HG03139 (cell line): ENCODE measurements around the gene GNAL.
"Not testable (repeated sequence)": the region's sequence is repeated elsewhere in the genome, so short reads cannot be mapped to it uniquely, and the experiment has no call there.

ENCODE experiments used
- ATAC-seq: cut with Tn5 transposase; IDR thresholded peaks from one replicate; pipeline ENCODE4 v1.9.1; 2021; ENCODE audit not compliant: unreplicated experiment

The GNAL gene

DNA sequence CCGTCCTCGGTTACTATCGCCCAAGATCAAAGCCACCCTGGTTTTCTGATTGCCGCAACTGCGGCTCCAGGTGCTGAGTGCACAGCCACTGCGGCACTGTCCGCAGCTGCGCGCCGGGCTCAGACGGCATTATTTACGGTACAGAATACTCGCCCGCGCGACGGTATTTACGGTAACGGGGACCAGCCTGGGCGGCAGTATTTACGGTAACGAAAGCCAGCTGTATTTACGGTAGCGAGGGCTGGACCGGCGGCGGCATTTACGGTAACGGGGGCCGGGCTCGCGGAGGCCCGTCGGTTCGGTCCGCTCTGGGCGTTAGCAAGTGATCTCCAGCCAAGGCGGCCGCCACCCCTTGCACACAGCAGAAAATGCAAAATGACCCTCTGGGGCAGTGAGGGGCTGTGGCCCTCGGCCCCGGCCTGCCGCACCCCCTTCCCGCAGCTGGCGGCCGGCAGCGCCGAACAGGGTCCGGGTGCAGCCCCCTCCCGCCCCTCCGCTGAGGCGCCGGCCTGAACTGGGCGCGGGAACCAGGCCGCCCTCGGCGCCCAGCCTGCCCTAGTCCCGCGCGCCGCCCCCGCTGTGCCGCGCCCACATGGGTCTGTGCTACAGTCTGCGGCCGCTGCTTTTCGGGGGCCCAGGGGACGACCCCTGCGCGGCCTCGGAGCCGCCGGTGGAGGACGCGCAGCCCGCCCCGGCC, at the start of gene GNAL:
GNAL (plus strand) TSS at position 293 of the 697 bp plus-strand sequence; CDS start at position 593, 300 bp downstream.
- ATAC-seq: peak; percentile 63

DNA sequence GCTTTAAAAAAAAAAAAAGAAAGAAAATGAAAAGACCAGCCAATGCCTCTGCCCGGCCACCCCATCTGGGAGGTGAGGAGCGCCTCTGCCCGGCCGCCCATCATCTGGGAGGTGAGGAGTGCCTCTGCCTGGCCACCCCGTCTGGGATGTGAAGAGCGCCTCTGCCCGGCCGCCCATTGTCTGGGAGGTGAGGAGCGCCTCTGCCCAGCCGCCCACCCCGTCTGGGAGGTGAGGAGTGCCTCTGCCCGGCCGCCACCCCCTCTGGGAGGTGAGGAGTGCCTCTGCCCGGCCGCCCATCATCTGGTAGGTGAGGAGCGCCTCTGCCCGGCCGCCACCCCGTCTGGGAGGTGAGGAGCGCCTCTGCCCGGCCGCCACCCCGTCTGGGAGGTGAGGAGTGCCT, 41.8 kb upstream of the GNAL start:
- ATAC-seq: not testable (repeated sequence)

DNA sequence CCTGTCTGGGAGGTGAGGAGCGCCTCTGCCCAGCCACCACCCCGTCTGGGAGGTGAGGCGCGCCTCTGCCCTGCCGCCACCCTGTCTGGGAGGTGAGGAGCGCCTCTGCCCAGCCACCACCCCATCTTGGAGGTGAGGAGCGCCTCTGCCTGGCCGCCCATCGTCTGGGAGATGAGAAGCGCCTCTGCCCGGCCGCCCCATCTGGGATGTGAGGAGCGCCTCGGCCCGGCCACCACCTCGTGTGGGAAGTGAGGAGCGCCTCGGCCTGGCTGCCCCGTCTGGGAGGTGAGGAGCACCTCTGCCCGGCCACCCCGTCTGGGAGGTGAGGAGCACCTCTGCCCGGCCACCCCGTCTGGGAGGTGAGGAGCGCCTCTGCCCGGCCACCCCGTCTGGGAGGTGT, 41.3 kb upstream of the GNAL start:
- not testable (repeated sequence) for ATAC-seq

DNA sequence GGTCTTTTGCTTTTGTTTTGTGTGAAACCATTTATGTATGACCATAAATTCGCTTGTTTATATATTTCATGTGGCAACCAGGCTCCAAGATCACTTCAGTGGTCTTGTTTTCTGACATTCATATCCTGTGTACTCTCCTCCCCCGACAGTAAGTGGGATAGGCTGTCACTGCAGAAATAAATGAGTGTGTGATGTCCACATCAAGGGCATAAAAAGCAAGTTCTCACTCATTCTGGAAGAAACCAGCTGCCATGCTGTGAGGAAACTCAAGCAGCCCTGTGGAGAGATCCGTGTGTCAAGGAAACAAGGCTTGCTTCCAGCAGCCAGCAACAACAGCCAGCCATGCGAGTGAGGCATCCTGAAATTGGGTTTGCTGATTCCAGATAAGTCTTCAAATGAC, 39.2 kb upstream of the GNAL start:
- ATAC-seq: no peak

DNA sequence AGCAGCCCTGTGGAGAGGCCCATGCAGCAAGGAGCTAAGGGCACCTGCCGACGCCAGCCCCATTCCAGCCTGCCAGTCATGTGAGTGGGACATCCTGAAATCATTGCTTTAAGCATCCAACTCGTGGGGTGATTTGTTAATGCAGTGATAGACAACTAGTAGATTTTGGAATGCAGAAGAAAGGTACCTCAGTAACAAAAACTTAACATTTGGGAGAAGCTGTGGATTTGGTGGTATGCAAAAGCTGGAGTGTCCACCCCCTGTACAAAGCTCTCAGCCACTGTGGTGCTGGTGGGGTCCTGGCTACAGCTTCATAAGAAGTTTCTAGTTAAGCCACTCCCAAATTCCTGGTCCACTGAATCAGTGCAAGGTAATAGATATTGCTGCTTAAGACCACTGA, 37.2 kb upstream of the GNAL start:
- ATAC-seq: no peak

DNA sequence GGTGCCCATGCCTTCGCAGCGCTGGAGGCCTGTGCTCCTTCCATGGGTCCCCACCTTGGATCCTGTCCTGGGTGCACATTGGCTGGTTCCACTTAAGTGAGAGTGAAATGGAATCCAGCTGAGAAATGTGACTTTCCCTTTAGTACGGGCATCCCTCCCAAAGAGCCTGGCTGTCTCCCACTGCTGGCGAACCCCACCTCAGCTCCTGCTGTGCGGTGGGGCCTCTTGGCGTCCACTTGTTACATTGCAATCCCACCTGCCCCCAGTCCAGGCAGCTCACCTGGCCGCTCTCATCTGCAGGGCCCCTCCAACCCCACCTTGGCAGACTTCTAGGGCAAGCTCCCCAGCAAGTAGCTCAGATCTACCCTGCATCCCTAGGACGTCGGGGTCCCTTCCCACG, 35.5 kb upstream of the GNAL start:
- ATAC-seq: no peak

DNA sequence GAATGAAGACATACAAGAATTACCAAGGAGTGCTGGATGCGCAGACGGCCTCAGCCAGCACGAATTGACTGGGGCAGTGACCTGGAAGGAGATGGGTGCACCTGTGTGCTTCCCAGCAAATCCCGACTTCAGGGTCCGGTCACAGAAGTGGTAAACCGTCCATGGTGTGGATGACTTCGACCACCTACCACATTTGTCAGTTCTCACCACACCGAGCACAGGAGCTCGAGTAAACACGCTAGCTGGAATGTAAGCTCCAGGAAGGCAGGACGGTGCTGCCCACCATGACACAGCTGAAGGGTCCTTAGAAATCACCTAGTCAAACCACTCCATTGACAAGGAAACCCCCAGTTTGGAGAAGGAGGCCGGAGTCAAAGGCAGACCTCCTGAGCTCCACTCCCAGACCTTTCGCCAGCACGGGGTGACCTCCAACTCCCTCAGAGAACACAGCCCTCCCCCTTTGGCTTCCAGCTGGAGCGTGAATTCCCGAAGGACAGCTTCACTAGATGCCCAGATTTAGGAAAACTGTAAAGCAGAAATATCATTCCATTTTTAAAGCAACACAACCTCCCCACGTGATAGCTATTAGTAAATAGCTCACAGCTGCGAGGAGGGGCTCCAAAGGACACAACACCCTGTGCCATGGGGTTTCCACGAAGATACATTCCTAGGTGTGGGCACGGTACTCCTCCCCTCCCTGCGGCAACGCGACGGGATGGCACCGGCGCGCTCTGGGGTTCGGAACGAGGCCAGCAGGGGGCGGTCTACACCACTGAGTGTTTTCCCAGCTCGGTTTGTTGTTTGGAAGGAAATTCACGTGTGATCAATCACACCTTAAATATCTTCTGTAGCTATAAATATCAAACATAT, 34.1 kb upstream of the GNAL start:
- ATAC-seq: no peak

DNA sequence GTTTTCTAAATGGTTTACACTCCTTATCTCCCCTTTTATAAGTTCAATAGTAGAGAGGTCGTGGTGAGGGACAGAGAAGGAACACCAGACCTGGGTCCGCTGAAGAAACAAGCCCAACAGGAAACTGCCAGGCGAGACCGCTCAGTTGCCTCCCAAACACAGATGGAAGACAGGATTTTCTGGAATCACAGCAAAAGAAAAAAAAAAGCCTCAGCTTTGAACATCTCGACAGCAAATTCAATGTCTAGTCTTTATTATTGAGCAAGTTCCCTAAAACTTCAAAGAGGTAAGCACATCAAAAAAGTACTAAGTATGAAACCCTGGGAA, 33.5 kb upstream of the GNAL start:
- no peak for ATAC-seq

DNA sequence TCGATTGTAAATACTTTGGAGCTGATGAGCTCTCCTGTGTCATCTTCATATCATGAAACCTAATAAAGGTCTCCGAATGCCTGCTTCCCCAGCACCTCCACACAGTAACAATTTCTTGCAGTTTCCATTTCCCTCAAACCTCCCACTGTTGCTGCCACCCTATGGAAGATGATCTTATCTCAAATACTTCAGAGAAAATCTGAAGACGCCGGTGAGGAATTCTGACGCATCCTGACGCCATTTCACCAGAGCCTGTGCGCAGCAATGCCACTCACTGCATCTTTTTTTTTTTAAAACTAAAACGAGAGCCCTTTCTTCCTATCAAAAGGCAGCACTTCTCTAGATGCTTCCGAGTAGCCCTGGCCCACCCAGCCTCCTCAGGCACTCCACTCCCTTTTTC, 31.9 kb upstream of the GNAL start:
- ATAC-seq: no peak

DNA sequence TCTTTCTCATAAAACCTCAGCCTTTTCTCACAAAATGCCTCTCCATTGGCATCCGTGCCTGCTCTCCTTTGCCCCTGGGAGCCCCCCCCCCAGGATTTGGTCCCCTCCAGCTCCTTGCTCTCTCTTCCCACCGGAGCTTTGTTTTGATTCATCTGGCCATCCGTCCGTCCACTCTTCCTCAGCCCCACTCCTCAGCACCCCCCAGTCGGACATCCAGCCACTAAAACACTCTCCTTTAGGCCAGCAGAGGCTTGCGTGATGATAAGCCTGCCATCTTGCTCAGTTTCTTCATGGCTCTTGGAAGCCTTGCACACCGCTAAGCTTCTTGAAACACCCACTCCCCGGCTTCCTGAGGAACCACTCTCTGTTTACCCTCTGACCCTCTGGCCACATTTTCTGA, 31.5 kb upstream of the GNAL start:
- no peak for ATAC-seq

DNA sequence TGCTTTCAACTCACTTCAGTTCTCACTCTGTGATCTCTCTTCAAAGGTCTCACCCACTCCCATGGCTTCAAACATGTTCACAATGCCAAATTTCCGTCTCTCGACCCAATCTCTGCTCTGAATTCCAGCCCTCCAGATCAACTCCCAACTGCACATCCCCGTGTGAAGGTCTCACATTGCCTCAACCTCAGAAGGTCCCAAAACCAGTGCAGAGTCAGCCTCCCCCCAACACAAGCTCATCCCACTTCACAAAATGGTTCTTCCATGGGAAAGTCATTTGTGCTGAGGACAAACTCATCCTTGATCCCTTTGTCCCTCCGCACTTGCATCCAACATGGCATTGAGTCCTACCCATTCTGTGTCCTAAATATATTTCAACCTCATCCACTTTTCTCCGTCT, 31.0 kb upstream of the GNAL start:
- no peak for ATAC-seq

DNA sequence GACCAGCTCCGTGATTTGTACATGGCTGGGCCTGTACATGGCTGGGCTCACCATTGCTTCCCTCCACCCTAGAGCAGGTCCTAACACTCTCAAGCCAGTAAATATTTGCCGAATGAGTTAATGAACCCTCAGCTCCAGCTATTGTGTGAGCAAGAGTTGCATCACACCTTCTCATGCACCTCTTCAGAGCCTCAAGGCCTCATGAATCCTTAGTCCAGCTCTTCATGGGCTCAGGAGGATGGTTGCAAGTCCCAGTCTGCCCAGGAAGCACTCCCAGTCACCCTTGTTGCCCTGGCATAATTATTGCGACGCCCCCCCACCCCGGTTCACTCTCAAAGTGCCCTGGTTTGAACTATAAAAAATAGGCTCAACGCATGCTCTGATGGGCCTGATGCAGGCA, 30.1 kb upstream of the GNAL start:
- ATAC-seq: no peak

DNA sequence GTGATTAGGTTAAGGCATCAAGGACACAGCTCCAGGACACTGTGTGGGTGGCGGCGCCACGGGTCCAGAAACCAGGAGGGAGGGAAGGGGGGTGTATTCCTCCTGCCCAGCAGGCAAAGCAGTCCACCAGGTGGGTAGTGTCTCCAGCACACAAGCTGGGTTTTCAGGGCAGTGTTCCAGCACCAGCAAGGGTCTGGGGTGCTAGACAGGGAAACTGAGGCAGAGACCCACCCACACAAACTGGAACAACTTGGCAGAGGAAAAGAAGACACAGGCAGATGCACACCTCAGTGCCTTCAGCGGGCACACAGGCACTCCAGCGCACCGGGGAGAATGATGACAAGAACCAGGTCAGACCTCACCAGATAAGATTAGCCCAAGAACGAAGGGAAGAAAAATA, 28.4 kb upstream of the GNAL start:
- ATAC-seq: no peak

DNA sequence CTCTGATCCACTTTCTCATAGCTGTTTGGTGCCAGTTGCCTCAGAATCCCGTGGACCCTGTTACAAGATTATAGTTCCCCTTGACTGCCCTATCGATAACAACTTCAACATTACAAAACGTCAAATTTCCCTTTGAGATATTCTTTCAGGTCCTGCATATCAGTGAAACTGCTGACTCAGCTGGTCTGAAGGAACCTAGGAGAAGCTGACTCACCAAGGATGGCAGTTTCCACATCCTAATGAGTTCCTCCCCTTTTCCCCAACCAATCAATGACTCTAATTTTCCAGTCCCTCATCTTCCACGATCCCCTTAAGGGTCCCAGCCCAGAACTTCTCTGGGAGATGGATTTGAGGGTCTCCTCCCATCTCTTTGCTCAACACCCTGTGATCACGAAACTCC, 27.6 kb upstream of the GNAL start:
- ATAC-seq: no peak

DNA sequence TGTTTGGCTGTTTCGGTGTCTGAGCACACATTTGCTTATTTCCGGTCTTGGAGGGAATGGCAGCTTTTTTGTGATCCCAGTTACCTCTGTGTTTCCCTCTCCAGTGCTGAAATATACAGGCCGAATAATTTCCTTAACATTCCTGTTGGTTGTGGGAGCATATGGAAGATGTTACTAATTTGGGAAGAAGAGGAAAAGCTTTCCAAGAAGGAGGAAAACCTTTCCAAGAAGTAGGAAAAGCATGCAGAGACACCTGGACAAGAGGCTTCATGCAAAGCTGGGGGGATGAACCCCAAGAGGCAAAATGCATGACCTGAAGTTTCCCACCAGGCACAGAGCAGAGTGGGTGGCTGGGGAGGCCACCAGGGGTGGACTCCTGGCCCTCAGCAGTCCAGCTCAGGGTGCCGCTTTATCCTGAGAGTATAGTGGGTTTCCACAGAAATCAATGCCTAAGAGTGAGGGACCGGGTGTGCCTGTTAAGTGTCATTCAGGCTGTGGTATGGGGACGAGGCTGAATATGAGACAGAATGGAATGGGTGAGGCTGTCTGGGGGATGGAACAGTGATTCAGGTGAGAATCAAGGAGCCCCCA, 25.5 kb upstream of the GNAL start:
- no peak for ATAC-seq

DNA sequence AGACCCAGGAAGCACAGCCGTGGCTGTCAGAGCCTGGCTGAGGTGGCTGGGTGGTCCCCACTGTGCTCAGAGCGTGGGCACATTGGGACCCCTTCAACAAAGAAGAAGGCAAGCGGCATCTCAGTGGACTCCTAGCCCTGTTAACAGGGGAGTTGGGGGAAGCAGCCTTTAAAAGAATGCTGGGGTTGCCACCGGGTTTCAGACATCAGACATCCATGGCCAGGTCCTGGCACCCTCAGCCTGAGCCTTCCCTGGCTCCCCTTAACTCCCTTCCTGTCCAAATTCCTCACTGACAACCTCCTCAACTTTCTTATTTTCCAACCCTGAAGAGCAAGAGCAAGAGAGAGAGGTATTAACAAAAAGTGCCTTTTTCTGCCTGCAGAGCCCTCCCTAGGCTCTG, 24.8 kb upstream of the GNAL start:
- no peak for ATAC-seq

DNA sequence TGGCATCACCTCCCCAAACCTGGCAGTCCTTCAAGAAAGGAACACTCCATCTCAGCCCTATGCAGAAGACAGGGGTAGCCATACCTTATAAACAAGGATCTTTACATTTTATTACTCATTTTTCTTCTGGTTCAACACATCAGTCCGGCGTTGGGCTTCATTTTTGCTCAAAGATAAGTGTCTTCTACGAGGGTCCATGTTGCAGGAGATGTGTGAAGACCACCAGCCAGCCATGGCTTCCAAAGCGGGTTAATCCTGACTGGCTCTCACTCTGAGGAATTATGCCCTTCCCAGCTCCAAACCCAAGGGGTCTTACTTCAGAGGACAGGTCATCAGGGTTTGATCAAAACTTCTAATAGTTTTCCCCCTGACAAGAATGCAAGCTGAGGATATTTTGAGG, 23.9 kb upstream of the GNAL start:
- ATAC-seq: no peak

DNA sequence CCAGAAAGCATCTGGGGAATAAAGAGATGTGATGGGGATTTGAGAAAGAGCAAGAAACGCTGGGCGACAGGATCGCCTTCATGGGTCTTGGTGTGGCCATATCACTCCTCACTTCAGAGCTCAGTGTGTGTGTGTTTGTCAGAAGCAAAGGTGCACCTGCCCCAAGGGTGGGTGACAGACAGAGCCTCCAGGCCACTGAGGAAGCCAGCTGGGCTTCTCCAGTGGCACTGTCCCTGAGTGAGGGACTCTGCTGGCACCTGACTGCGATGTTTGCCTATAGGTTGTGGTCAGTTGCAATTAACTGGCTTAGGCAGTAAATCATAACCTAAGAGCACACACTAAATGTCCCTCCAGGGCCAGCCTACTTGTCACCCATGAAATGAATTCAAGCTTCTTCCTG, 23.5 kb upstream of the GNAL start:
- ATAC-seq: no peak

DNA sequence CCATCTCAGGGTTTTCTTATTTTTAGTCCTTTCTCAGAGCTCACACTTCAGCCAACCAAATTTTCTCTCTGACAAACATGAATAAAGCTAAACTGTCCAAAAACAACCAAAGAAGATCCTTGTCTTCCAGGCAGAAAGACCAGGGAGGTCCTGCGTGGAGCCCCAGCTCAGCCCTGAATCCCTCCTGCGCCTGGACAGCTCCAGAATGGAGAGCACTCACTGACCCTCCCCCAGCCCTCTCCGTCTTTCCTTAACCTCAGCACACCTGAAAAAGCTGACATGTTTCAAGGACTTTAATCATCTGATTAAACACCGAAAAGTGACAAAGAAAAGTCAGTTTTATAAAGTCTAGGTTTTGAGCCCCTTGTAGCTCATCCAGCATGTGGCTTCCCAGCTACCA, 22.9 kb upstream of the GNAL start:
- no peak for ATAC-seq

DNA sequence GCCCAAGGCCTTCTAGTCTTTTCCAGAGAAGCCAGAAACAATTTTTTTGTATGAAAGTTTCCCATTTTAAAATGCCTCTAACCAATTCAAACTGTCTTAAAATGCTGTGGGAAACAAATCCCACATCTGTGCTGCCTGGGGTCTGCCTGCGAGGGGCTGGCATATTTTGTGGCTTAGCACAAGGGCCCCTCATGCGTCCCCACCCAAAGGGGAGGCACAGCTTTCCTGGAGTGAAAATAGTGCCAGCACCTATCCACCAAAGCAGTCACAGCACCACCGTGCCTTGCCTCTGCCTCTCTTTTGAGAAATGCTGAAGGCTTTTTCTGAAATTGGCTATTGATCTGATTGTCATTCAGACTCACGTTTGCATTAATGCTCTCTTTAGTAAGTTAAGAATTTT, 22.2 kb upstream of the GNAL start:
- ATAC-seq: no peak

DNA sequence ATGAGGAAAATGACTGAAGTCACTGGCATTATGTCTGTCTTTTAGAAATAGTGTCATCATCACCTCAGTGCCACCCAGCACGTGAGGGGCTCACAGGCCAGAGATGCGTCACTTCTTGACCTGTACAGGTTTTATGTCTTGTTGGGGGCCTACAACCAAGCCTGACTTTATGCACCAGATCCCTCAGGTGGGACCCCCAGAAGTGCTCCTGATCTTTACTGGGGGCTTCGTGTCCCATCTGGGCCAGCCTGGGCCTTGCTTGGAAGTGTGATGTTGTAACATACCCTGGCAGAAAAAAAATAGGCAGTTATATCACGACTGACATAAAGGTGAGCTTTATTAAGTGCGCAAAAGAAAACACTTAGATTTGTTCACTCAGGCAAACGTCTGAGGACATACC, 21.5 kb upstream of the GNAL start:
- no peak for ATAC-seq

DNA sequence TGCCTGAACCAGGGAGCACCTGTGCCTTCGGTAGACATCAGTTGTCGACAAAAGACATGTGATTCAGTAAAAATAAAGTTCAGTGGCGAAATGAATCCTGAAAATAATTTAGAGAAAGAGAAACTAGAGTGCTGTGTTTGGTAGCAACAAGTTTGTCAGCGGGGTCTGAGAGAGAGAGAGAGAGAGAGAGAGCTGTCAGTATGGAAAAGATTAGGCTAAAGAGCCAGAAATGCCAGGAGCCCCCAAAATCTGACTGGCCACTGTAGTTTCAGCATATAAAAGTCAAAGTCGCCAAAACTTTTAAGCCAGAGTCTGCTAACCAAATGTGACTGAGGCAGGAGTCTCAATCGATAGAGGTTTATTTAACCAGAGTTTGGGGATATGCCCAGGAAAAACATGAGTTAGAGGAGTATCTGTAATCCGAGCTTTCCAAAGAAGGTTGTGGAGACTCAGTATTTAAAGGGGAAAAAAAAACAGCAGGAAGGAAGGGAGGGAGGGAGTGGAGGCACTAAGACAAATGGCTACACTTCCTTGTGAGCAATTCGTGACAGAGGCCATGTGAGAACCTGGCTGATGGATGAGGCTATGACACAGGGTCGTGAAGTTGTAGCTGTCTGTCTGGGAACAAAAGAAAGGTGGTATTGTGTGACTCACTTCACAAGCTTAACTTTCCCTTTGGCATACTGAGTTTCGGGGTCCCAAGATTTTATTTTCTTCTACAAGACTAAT, 20.5 kb upstream of the GNAL start:
- ATAC-seq: no peak
